Transverse colon (tissue), 4 donors: ENCODE data around the gene IL17RE. TPM values are rescaled to one million over a fixed set of nuclear protein-coding genes. Genes with fewer than 3 reads are reported as not detected.
A peak's percentile ranks its signal among the peaks of the same experiment; 100 is the strongest.

Experiments used
- DNase-seq: peaks from one replicate; pipeline ENCODE4 v3.0.0-alpha.2; 2019
- H3K27ac ChIP-seq, 4 donors: fragments of 200-600 bp; sonication (generic); 2 replicates each; pipeline ENCODE4 v1.5.1; 2016 to 2018; ENCODE audit warnings: inconsistent platforms in 4 of 4
- H3K27me3 ChIP-seq: fragments of 200-600 bp; sonication (generic); 2 replicates; pipeline ENCODE4 v1.5.1; 2017; ENCODE audit warnings: inconsistent platforms
- H3K36me3 ChIP-seq, 4 donors: fragments of 200-600 bp; sonication (generic); 2 replicates each; pipeline ENCODE4 v1.5.1; 2017 to 2019; ENCODE audit warnings: inconsistent platforms in 4 of 4
- H3K4me1 ChIP-seq, 4 donors: fragments of 200-600 bp; sonication (generic); 2 replicates each; pipeline ENCODE4 v1.5.1; 2017 to 2020; ENCODE audit warnings: inconsistent platforms in 4 of 4
- H3K4me3 ChIP-seq, 4 donors: fragments of 200-600 bp; sonication (generic); 1 replicate in 1 of 4; 2 replicates in 3 of 4; pipeline versions ENCODE4 v1.5.1 to v1.6.1; 2017 to 2019; ENCODE audit warnings: inconsistent platforms in 4 of 4
- H3K9me3 ChIP-seq, 2 donors: fragments of 200-600 bp; sonication (generic); 2 replicates each; pipeline ENCODE4 v1.5.1; 2017 to 2019; ENCODE audit warnings: inconsistent platforms in 2 of 2
- CTCF ChIP-seq, 5 experiments: fragments of 200-600 bp in 3 of 5; fragments of 450-650 bp in 2 of 5; sonication (generic) in 3 of 5; IDR thresholded peaks; 1 replicate in 2 of 5; 2 replicates in 3 of 5; pipeline ENCODE4 v1.5.1; 2016 to 2017; ENCODE audit warnings: antibody characterized with exemption in 5 of 5, inconsistent platforms in 3 of 5, mild to moderate bottlenecking in 2 of 5, moderate library complexity in 1 of 5
- EP300 ChIP-seq: sonication (generic); formaldehyde crosslinking; IDR thresholded peaks from one replicate; pipeline ENCODE4 v1.6.1; 2017; ENCODE audit warnings: antibody characterized with exemption, low read depth
- POLR2A ChIP-seq: fragments of 450-650 bp; IDR thresholded peaks from one replicate; pipeline ENCODE4 v1.6.1; 2016; ENCODE audit warnings: antibody characterized with exemption, mild to moderate bottlenecking, moderate library complexity
- POLR2AphosphoS5 ChIP-seq, 3 donors: sonication (generic); formaldehyde crosslinking; IDR thresholded peaks; one replicate each; pipeline ENCODE4 v1.6.1; 2016; ENCODE audit warnings: antibody characterized with exemption in 3 of 3
- WGBS, 2 donors: methylation state at CpG; one replicate each; pipeline ENCODE4 v1.1.5; 2018; ENCODE audit warnings: low coverage in 1 of 2; 5-methylcytosine and 5-hydroxymethylcytosine counted together
- in situ Hi-C, 4 donors: fragments of 200-750 bp; cut with MboI; loops; one replicate each; pipeline versions ENCODE4 v1.15.0 to v1.15.1; 2017; ENCODE audit warnings: low sequenced_read_pairs in 3 of 4, low pct_ligation_motif_present in 1 of 4, low pct_unique_long_range_greater_than_20kb in 1 of 4
- intact Hi-C: fragments of 100-400 bp; cut with DNase I; formaldehyde crosslinking; loops from one replicate; pipeline ENCODE4 v1.15.1; 2023; ENCODE audit warnings: low total_unique reads
- total RNA-seq, 4 donors: library from RNA; depleted of rRNA; stranded (reverse); fragments of >200 nt; gene quantifications; one replicate each; pipeline ENCODE4 v1.1.0, GENCODE V29; 2016

The IL17RE gene
- total RNA-seq, 4 donors from 2014 or later, result 81.5 to 178 (median 108) TPM

GRCh38 chr3:9928158-9928557 is 25.5 kb downstream of the IL17RE start:
- Histone ChIP-seq H3K9me3 (no peaks in the 10 kb centered on the region), H3K27me3 (no peaks in the 10 kb centered on the region), H3K27ac (no peak overlapping the region), H3K4me1 (peaks cover 0 to 13% (median 9%) of the 10 kb centered on the region in 4 donors), H3K36me3 (no peaks in the 10 kb centered on the region), H3K4me3 (no peak overlapping the region)
- TF ChIP-seq POLR2A, result no peak
- no peak for TF ChIP-seq EP300
- no peak for TF ChIP-seq POLR2AphosphoS5 (IDR thresholded peaks at IDR 0.05)
- no peak for TF ChIP-seq CTCF (IDR thresholded peaks at IDR 0.05)
- no peak for DNase-seq
- 92% methylated on average over 16 of the region's 23 CpGs; no CpG with 5 or more reads in 1 of the 2 donors for WGBS, 2 donors
- intact Hi-C loops, result no loop called here
- in situ Hi-C loops, result no loop called here

DNA sequence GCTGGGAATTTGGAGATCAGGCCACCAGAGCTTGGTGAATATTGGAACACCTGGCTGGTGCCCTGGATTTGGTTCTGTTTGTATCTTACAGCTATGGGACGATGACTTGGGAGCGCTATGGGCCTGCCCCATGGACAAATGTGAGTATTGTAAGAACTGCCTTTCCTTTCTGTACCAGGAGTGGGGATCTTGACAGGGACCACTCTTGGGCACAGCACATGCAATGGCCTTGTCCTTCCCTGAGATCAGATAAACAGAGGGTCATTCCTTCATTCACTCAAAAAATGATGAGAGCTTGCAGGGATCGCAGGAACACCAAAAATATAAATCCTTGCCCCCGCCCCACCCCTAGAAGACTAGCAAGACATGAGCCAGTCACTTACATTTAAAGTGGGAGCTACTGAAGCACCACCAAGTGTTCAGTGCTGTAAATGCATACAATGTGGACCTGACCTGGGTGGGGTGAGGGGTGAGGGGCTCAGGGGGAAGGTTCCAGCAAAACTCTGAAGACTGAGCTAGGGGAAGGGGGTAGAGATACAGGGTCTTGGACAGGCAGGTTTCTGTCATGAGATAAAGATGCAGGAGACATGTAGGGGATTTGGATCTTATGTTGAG is 28.3 kb downstream of the IL17RE start:
- Histone ChIP-seq H3K36me3 (no peaks in the 10 kb centered on the region), H3K27me3 (no peaks in the 10 kb centered on the region), H3K4me3 (no peak overlapping the region), H3K9me3 (no peaks in the 10 kb centered on the region), H3K4me1 (peaks cover 11 to 33% (median 25%) of the 10 kb centered on the region in 4 donors), H3K27ac (no peak overlapping the region)
- in situ Hi-C loops, result no loop called here
- DNase-seq, result no peak
- peak in 1 of 5 experiments; percentile 11 for TF ChIP-seq CTCF (IDR thresholded peaks at IDR 0.05)
- no peak for TF ChIP-seq POLR2AphosphoS5 (IDR thresholded peaks at IDR 0.05)
- WGBS, 2 donors, result 80 to 87% methylated on average over 1 to 4 of the region's 4 CpGs
- intact Hi-C loops, result no loop called here

GRCh38 chr3:9932535-9932842 is 29.8 kb downstream of the IL17RE start:
- no peaks in the 10 kb centered on the region for H3K9me3 ChIP-seq
- in situ Hi-C loops, result no loop called here
- H3K27ac ChIP-seq, result peak overlapping the region; percentile 90 to 100 (median 96)
- H3K4me3 ChIP-seq, result peak overlapping the region; percentile 64 to 94 (median 86)
- intact Hi-C loops, result no loop called here
- no peak for DNase-seq
- no peaks in the 10 kb centered on the region for H3K36me3 ChIP-seq
- 3% methylated on average over 13 of the region's 13 CpGs; no CpG with 5 or more reads in 1 of the 2 donors for WGBS, 2 donors
- no peak for TF ChIP-seq CTCF (IDR thresholded peaks at IDR 0.05)
- H3K4me1 ChIP-seq, result peaks cover 11 to 35% (median 27%) of the 10 kb centered on the region in 4 donors
- H3K27me3 ChIP-seq, result no peaks in the 10 kb centered on the region

DNA sequence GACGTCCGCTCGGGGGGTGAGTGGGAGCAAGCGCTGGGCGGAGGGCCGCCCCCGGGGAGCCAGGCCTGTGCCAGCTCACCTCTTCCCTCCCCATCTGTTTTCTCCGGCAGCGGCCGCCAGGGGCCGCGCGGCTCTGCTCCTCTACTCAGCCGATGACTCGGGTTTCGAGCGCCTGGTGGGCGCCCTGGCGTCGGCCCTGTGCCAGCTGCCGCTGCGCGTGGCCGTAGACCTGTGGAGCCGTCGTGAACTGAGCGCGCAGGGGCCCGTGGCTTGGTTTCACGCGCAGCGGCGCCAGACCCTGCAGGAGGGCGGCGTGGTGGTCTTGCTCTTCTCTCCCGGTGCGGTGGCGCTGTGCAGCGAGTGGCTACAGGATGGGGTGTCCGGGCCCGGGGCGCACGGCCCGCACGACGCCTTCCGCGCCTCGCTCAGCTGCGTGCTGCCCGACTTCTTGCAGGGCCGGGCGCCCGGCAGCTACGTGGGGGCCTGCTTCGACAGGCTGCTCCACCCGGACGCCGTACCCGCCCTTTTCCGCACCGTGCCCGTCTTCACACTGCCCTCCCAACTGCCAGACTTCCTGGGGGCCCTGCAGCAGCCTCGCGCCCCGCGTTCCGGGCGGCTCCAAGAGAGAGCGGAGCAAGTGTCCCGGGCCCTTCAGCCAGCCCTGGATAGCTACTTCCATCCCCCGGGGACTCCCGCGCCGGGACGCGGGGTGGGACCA is 30.4 kb downstream of the IL17RE start:
- intact Hi-C loops (no loop called here), in situ Hi-C loops (no loop called here)
- Histone ChIP-seq H3K9me3 (no peaks in the 10 kb centered on the region), H3K4me3 (peak overlapping the region; percentile 64 to 94 (median 86)), H3K27ac (peak overlapping the region; percentile 90 to 100 (median 96)), H3K4me1 (peaks cover 11 to 35% (median 27%) of the 10 kb centered on the region in 4 donors), H3K27me3 (no peaks in the 10 kb centered on the region), H3K36me3 (no peaks in the 10 kb centered on the region)
- 1% methylated on average over 56 of the region's 77 CpGs; no CpG with 5 or more reads in 1 of the 2 donors for WGBS, 2 donors
- peak; percentile 89 for DNase-seq
- TF ChIP-seq POLR2A, result no peak
- peak in 1 of 3 donors; percentile 11 for TF ChIP-seq POLR2AphosphoS5 (IDR thresholded peaks at IDR 0.05)
- TF ChIP-seq EP300, result no peak
- peak; percentile 66 to 91 (median 81) for TF ChIP-seq CTCF (IDR thresholded peaks at IDR 0.05)
